ENCODE measurements around the gene TXK. TPM values are rescaled to one million over a fixed set of nuclear protein-coding genes. Genes with fewer than 3 reads are reported as not detected.

Gene TXK
- total RNA-seq, 2 donors from 2014 or later: 0.35 to 0.44 TPM

DNA sequence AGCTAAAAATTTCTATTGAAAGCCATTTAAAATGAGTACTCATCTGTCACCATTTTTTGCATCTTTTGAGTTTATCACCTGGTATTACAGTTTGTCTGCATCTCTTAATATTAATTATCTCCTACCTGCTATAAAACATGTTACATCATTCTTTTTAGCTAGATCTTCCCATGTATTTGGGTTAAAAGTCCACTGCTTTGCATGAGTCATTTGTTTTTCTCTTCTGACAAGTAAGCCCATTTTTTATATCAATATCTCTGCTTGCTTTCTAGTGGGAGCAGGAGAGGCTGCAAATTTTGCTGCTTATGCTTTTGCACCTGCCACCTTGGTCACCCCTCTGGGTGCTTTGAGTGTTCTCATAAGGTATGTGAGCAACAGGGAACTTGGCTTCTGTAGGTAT lies 101.3 kb downstream of the TXK start:
- no peaks in the 10 kb centered on the region for H3K27me3 ChIP-seq
- no peaks in the 10 kb centered on the region for H3K36me3 ChIP-seq
- DNase-seq (ENCODE audit: low spot score): no peak
- H3K9me3 ChIP-seq: no peaks in the 10 kb centered on the region
- no peak overlapping the region for H3K27ac ChIP-seq
- H3K4me1 ChIP-seq: peaks cover 0 to 6% of the 10 kb centered on the region in 2 donors
- no peak overlapping the region for H3K4me3 ChIP-seq
- TF ChIP-seq, protein P1, sequence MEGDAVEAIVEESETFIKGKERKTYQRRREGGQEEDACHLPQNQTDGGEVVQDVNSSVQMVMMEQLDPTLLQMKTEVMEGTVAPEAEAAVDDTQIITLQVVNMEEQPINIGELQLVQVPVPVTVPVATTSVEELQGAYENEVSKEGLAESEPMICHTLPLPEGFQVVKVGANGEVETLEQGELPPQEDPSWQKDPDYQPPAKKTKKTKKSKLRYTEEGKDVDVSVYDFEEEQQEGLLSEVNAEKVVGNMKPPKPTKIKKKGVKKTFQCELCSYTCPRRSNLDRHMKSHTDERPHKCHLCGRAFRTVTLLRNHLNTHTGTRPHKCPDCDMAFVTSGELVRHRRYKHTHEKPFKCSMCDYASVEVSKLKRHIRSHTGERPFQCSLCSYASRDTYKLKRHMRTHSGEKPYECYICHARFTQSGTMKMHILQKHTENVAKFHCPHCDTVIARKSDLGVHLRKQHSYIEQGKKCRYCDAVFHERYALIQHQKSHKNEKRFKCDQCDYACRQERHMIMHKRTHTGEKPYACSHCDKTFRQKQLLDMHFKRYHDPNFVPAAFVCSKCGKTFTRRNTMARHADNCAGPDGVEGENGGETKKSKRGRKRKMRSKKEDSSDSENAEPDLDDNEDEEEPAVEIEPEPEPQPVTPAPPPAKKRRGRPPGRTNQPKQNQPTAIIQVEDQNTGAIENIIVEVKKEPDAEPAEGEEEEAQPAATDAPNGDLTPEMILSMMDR (IDR thresholded peaks at IDR 0.05): no peak

DNA sequence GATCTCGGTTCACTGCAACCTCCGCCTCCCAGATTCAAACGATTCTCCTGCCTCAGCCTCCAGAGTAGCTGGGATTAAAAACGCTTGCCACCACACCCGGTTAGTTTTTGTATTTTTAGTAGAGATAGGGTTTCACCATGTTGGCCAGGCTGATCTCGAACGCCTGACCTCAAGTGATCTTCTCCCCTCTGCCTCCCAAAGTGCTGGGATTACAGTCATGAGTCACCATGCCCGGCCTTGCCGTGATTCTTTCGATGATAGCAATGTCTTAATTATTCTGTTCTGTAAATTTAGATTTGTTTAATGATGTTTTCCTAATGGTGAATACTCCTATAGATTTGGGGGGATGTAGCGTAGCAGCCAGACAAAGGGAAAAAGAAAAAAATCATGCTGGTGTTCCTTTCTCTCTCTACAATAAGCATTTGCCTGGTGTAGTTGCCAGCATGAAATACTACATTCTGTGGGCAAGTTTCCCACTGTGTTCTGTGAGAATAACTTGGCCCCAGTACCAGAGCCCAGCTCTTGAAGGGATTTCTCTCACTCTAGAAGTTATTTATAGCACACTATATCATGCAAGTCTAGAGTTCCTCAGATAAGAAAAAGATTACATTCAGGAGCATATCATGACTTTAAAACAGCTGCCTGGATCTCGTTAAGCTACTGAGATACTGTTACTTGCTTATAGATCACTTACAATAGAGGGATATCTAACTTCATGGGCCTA lies 102.1 kb downstream of the TXK start:
- Histone ChIP-seq H3K36me3 (no peaks in the 10 kb centered on the region), H3K27ac (peak overlapping the region in 1 of 2 donors; percentile 51), H3K4me3 (no peak overlapping the region), H3K9me3 (no peaks in the 10 kb centered on the region), H3K27me3 (no peaks in the 10 kb centered on the region), H3K4me1 (peaks cover 0 to 6% of the 10 kb centered on the region in 2 donors)
- DNase-seq (ENCODE audit: low spot score): no peak
- TF ChIP-seq, protein P1 (IDR thresholded peaks at IDR 0.05): no peak

DNA sequence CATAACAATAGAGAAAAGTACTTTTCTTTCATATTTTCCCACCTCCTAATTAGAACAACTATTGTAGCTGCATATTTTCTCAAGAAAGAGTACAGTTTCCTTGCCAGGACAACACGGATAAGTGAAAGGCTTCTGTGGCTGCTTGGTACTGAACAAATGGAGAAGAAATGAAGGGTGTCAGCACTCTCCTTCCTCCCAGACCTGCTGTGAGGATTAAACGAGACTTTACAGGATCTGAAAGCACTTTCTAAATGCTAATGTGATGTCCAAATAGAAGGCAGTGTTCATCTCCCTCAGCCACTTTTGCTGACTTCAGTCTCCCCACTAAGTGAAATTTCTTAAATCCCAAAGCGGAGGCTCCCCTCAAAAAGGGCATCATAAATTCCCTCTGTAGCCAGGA lies 103.6 kb downstream of the TXK start:
- DNase-seq (ENCODE audit: low spot score): no peak
- Histone ChIP-seq H3K9me3 (no peaks in the 10 kb centered on the region), H3K4me3 (no peak overlapping the region), H3K36me3 (no peaks in the 10 kb centered on the region), H3K27me3 (no peaks in the 10 kb centered on the region), H3K27ac (no peak overlapping the region), H3K4me1 (peaks cover 0 to 6% of the 10 kb centered on the region in 2 donors)
- TF ChIP-seq, protein P1 (IDR thresholded peaks at IDR 0.05): no peak

- Histone ChIP-seq H3K9me3 (no peaks in the 10 kb centered on the region), H3K36me3 (no peaks in the 10 kb centered on the region), H3K4me1 (peaks cover 0 to 6% of the 10 kb centered on the region in 2 donors), H3K27me3 (no peaks in the 10 kb centered on the region), H3K4me3 (no peak overlapping the region), H3K27ac (no peak overlapping the region)
- DNase-seq (ENCODE audit: low spot score): no peak
- TF ChIP-seq, protein P1 (IDR thresholded peaks at IDR 0.05): no peak
Observed at GRCh38 chr4:48028696-48029095, 105.4 kb downstream of the TXK start.

- Histone ChIP-seq H3K27me3 (no peaks in the 10 kb centered on the region), H3K4me3 (no peak overlapping the region), H3K36me3 (no peaks in the 10 kb centered on the region), H3K4me1 (peaks cover 0 to 6% of the 10 kb centered on the region in 2 donors), H3K27ac (no peak overlapping the region), H3K9me3 (no peaks in the 10 kb centered on the region)
- DNase-seq (ENCODE audit: low spot score): no peak
- TF ChIP-seq, protein P1 (IDR thresholded peaks at IDR 0.05): no peak
Observed at GRCh38 chr4:48027653-48028052, 106.4 kb downstream of the TXK start.

- Histone ChIP-seq H3K36me3 (no peaks in the 10 kb centered on the region), H3K4me3 (no peak overlapping the region), H3K27me3 (no peaks in the 10 kb centered on the region), H3K4me1 (no peaks in the 10 kb centered on the region), H3K9me3 (no peaks in the 10 kb centered on the region), H3K27ac (no peak overlapping the region)
- no peak for DNase-seq (ENCODE audit: low spot score)
- TF ChIP-seq, protein P1 (IDR thresholded peaks at IDR 0.05): no peak
Observed at GRCh38 chr4:48025005-48025404, 109.0 kb downstream of the TXK start.

Measured in right atrium auricular region (tissue), 2 donors.